ENCODE measurements around the gene CERS1.

The CERS1 gene

GRCh38 chr19:18853755-18854427, 42.1 kb downstream of the CERS1 start:
- peaks cover 13% of the 10 kb centered on the region for H3K4me1 Mint-ChIP-seq
- H3K27me3 Mint-ChIP-seq, result no peaks in the 10 kb centered on the region
- H3K9me3 Mint-ChIP-seq, result no peaks in the 10 kb centered on the region
- ATAC-seq (no peak), DNase-seq (no peak)
- no peak overlapping the region for H3K4me3 Mint-ChIP-seq
- peaks cover 37% of the 10 kb centered on the region for H3K36me3 Mint-ChIP-seq (ENCODE audit: low read depth)
- no peak overlapping the region for H3K27ac Mint-ChIP-seq

- Mint-ChIP-seq H3K36me3 (ENCODE audit: low read depth) (peaks cover 45% of the 10 kb centered on the region), H3K27ac (no peak overlapping the region), H3K4me3 (no peak overlapping the region), H3K9me3 (no peaks in the 10 kb centered on the region), H3K27me3 (no peaks in the 10 kb centered on the region), H3K4me1 (peaks cover 22% of the 10 kb centered on the region)
- ATAC-seq (no peak), DNase-seq (no peak)
These were observed 43.3 kb downstream of the CERS1 start for GRCh38 chr19:18852648-18853047.

- no peak overlapping the region for H3K4me3 Mint-ChIP-seq
- DNase-seq (no peak), ATAC-seq (no peak)
- no peaks in the 10 kb centered on the region for H3K9me3 Mint-ChIP-seq
- peaks cover 28% of the 10 kb centered on the region for H3K4me1 Mint-ChIP-seq
- H3K36me3 Mint-ChIP-seq (ENCODE audit: low read depth), result peaks cover 51% of the 10 kb centered on the region
- no peak overlapping the region for H3K27ac Mint-ChIP-seq
- H3K27me3 Mint-ChIP-seq, result no peaks in the 10 kb centered on the region
These were observed 44.2 kb downstream of the CERS1 start for GRCh38 chr19:18851673-18852325.

GRCh38 chr19:18850471-18851375, 45.2 kb downstream of the CERS1 start:
- H3K9me3 Mint-ChIP-seq, result no peaks in the 10 kb centered on the region
- no peak overlapping the region for H3K4me3 Mint-ChIP-seq
- H3K36me3 Mint-ChIP-seq (ENCODE audit: low read depth), result peaks cover 52% of the 10 kb centered on the region
- no peak overlapping the region for H3K27ac Mint-ChIP-seq
- ATAC-seq (no peak), DNase-seq (no peak)
- H3K4me1 Mint-ChIP-seq, result peaks cover 36% of the 10 kb centered on the region
- no peaks in the 10 kb centered on the region for H3K27me3 Mint-ChIP-seq

GRCh38 chr19:18849838-18850400, 46.0 kb downstream of the CERS1 start:
- Mint-ChIP-seq H3K27ac (peak overlapping the region; percentile 74), H3K4me3 (peak overlapping the region; percentile 51), H3K4me1 (peaks cover 42% of the 10 kb centered on the region), H3K9me3 (no peaks in the 10 kb centered on the region), H3K36me3 (ENCODE audit: low read depth) (peaks cover 54% of the 10 kb centered on the region), H3K27me3 (no peaks in the 10 kb centered on the region)
- no peak for ATAC-seq
- no peak for DNase-seq

- ATAC-seq, result peak; percentile 26
- no peaks in the 10 kb centered on the region for H3K9me3 Mint-ChIP-seq
- H3K4me1 Mint-ChIP-seq, result peaks cover 51% of the 10 kb centered on the region
- no peak for DNase-seq
- peak overlapping the region; percentile 51 for H3K4me3 Mint-ChIP-seq
- no peaks in the 10 kb centered on the region for H3K27me3 Mint-ChIP-seq
- peak overlapping the region; percentile 74 for H3K27ac Mint-ChIP-seq
- peaks cover 54% of the 10 kb centered on the region for H3K36me3 Mint-ChIP-seq (ENCODE audit: low read depth)
These were observed 46.9 kb downstream of the CERS1 start for GRCh38 chr19:18848878-18849661.

- DNase-seq, result no peak
- H3K27ac Mint-ChIP-seq, result no peak overlapping the region
- H3K4me3 Mint-ChIP-seq, result no peak overlapping the region
- H3K9me3 Mint-ChIP-seq, result no peaks in the 10 kb centered on the region
- peaks cover 64% of the 10 kb centered on the region for H3K4me1 Mint-ChIP-seq
- H3K36me3 Mint-ChIP-seq (ENCODE audit: low read depth), result peaks cover 53% of the 10 kb centered on the region
- H3K27me3 Mint-ChIP-seq, result no peaks in the 10 kb centered on the region
- no peak for ATAC-seq
These were observed 48.2 kb downstream of the CERS1 start for GRCh38 chr19:18847549-18848463.

GRCh38 chr19:18846862-18847548, 49.0 kb downstream of the CERS1 start:
- Mint-ChIP-seq H3K27ac (peak overlapping the region; percentile 49), H3K4me3 (no peak overlapping the region), H3K36me3 (ENCODE audit: low read depth) (peaks cover 53% of the 10 kb centered on the region), H3K4me1 (peaks cover 68% of the 10 kb centered on the region), H3K9me3 (no peaks in the 10 kb centered on the region), H3K27me3 (no peaks in the 10 kb centered on the region)
- DNase-seq (peak; percentile 77), ATAC-seq (peak; percentile 65)

- H3K9me3 Mint-ChIP-seq, result no peaks in the 10 kb centered on the region
- ATAC-seq, result no peak
- H3K27me3 Mint-ChIP-seq, result no peaks in the 10 kb centered on the region
- H3K4me1 Mint-ChIP-seq, result peaks cover 78% of the 10 kb centered on the region
- no peak overlapping the region for H3K4me3 Mint-ChIP-seq
- H3K27ac Mint-ChIP-seq, result no peak overlapping the region
- no peak for DNase-seq
- H3K36me3 Mint-ChIP-seq (ENCODE audit: low read depth), result peaks cover 52% of the 10 kb centered on the region
These were observed 50.0 kb downstream of the CERS1 start for GRCh38 chr19:18845961-18846360.

GRCh38 chr19:18844806-18845329, 51.1 kb downstream of the CERS1 start:
- ATAC-seq (no peak), DNase-seq (no peak)
- Mint-ChIP-seq H3K9me3 (no peaks in the 10 kb centered on the region), H3K27ac (no peak overlapping the region), H3K36me3 (ENCODE audit: low read depth) (peaks cover 48% of the 10 kb centered on the region), H3K4me1 (peaks cover 83% of the 10 kb centered on the region), H3K4me3 (no peak overlapping the region), H3K27me3 (no peaks in the 10 kb centered on the region)

GRCh38 chr19:18843960-18844359, 52.0 kb downstream of the CERS1 start:
- H3K4me3 Mint-ChIP-seq, result no peak overlapping the region
- peaks cover 46% of the 10 kb centered on the region for H3K36me3 Mint-ChIP-seq (ENCODE audit: low read depth)
- H3K27me3 Mint-ChIP-seq, result no peaks in the 10 kb centered on the region
- no peaks in the 10 kb centered on the region for H3K9me3 Mint-ChIP-seq
- peaks cover 84% of the 10 kb centered on the region for H3K4me1 Mint-ChIP-seq
- H3K27ac Mint-ChIP-seq, result peak overlapping the region; percentile 76
- DNase-seq, result no peak
- no peak for ATAC-seq

GRCh38 chr19:18842166-18842565, 53.8 kb downstream of the CERS1 start:
- no peaks in the 10 kb centered on the region for H3K9me3 Mint-ChIP-seq
- peaks cover 43% of the 10 kb centered on the region for H3K36me3 Mint-ChIP-seq (ENCODE audit: low read depth)
- H3K4me3 Mint-ChIP-seq, result peak overlapping the region; percentile 2

More at GRCh38 chr19:18842166-18842565, 53.8 kb downstream of the CERS1 start:
- ATAC-seq, result no peak
- Mint-ChIP-seq H3K27me3 (no peaks in the 10 kb centered on the region), H3K4me1 (peaks cover 90% of the 10 kb centered on the region), H3K27ac (peak overlapping the region; percentile 8)
- no peak for DNase-seq
